AG09319 (cell line): Measurements from ENCODE around the gene SEC24D.

ENCODE experiments used
- DNase-seq: peaks from one replicate; pipeline ENCODE4 v3.0.0-alpha.2; 2010; ENCODE audit warnings: low read depth; ENCODE audit errors: extremely low read depth
- TF ChIP-seq, protein P1 (sequence below): IDR thresholded peaks from 2 replicates; pipeline ENCODE4 v1.5.1; 2011; ENCODE audit warnings: low read depth, mild to moderate bottlenecking, inconsistent platforms, low read length, moderate library complexity

SEC24D gene

DNA sequence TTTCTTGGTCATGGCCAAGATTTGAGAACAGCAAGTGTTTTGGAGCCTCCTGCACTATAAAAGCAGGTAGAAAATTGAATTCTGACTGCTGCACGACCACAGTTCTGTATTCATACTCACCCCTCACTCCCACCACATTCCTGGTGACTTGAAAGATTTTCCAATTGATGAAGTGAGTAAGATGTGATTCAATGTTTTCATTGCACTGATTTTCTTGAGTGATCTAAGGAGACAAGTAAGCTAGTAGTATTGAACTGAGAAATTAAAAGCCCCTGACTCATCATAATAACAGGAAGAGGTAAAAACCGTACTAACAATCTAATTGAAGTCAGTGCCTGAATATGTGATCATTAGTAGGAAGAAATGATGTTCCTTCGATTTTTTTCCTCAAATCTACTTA is 6.1 kb upstream of the SEC24D start:
- DNase-seq = no peak
- TF ChIP-seq, protein P1, sequence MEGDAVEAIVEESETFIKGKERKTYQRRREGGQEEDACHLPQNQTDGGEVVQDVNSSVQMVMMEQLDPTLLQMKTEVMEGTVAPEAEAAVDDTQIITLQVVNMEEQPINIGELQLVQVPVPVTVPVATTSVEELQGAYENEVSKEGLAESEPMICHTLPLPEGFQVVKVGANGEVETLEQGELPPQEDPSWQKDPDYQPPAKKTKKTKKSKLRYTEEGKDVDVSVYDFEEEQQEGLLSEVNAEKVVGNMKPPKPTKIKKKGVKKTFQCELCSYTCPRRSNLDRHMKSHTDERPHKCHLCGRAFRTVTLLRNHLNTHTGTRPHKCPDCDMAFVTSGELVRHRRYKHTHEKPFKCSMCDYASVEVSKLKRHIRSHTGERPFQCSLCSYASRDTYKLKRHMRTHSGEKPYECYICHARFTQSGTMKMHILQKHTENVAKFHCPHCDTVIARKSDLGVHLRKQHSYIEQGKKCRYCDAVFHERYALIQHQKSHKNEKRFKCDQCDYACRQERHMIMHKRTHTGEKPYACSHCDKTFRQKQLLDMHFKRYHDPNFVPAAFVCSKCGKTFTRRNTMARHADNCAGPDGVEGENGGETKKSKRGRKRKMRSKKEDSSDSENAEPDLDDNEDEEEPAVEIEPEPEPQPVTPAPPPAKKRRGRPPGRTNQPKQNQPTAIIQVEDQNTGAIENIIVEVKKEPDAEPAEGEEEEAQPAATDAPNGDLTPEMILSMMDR = no peak

DNA sequence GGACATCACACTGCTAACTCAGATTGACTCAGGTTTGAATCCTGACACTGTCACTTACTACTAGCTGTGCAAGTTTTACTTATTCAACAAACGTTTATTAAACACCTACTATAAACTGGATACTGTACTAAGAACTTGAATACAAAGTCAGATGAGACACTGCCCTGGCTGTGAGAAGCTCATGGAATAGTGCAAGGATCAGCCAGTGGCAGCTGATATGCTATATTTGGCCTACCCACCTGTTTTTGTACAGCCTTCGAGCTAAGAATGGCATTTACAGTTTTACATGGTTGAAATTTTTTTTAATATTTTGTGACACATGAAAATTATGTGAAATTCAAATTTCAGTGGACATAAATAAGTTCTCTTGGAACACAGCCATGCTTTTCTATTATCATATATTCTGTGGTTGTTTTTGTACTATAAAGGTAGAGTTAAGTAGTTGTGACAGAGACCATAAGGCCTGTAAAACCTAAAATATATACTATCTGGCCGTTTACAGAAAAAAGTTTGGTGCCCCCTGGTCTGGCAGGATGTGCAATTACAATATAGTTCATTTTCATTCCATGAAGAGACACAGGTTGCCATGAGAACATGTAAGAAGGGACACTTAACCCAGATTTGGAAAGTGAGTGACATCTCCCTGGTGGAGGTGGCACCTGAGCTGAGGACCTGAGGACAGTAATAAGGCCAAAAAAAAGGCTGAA is 3.4 kb upstream of the SEC24D start:
- TF ChIP-seq, protein P1 = no peak
- no peak for DNase-seq

DNA sequence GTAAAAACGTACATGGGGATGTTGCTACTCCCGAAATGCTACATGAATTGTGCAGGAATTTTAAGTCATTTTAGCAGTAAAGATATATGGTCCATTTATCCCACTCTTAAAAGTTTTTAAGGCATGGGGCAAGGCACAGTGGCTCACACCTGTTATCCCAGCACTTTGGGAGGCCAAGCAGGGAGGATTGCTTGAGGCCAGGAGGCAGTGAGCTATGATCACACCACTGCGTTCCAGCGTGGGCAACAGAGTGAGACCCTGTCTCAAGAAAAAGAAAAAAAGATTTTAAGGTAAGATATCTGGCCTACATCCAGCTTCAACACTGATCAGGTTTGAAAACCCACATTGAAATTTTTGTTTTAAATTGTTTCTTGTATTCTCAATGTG is 1.2 kb upstream of the SEC24D start:
- no peak for DNase-seq
- TF ChIP-seq, protein P1 = no peak

DNA sequence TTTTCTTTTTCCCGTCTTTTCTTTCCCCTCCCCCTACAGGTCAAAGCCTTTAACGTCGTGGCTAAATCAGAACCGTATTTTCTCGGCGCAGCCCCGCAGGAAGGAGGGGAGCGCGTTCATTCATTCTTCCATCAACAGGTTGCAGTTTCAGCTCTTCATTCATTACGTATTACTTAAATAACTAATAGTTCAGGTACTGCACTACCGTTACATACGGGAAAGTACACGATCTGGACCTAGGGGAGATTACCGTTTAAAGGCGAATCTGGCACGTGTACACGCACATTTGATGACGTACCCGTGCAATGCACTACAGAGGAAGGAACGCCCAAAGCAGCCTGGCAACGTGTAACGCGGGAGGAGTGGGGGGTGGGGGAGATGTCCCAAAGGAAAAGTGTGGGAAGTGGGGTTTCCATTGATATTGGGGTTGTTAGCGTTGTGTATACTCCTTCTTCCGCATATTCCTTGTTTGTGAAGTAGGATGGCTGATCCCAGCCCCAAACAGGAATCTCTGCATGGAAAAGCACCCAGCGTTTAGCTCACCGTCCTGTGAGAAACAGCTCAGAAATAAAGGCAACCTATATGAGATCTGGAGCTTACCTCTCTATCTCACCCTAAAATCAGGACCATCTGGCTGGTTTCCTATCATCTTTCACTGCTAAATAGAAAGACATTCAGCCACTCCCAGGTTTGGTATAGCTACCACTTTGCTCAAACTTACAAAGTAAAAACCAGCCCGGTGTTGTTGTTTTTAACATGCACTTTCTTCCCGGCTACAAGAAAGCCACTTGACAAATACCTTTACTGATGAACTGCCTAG is 585 bp upstream of the SEC24D start:
- TF ChIP-seq, protein P1 = no peak

DNA sequence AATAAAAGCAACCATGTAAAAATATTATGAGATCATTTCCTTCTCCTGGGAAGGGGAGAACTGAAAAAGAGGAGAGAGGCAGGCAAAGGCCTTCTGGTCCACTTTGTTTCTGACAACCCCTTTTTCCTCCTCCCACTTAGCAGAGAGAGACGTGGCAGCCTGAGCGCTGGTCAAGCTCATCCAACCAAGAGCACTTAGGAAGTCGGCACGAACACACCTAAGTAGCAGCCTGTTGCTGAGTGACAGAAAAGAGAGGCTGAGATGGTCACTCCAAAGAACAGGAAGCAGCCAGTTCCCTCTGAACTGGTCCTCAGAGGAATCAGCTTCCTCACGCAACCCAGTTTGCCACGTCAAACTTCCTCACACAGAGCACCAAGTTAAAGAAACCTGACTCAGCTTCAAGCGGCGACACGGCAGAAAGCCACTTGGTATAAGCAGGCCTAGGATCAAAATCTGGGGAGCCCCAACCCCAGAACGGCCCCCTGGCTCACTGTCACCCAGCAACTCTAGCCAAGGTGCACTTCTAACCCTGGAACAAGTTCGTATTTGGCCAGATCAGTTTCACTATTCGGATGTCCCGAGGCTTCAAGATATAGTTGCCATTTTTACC is 861 bp downstream of the SEC24D start:
- TF ChIP-seq, protein P1 = no peak
- peak; percentile 78 for DNase-seq

More for the DNA sequence above, 585 bp upstream of the SEC24D start:
- peak; percentile 30 for DNase-seq

DNA sequence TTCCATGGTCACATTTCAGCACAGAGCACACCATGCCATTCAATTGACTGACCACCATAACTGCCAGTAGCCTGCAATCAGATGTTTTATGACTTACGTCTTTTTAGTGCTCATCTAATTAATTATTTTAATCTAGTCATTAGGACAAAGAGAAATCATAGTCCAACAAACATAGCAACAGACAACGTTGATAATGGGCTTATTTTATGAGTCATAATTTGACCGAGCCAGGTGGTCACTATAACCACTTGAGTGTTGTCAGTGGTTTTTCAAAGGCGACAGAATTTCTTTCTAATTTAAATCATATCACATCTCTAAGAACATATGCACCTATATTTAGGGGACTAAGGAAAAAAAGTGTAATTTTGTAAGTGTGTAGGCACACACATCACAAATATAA is 1.9 kb downstream of the SEC24D start:
- TF ChIP-seq, protein P1 = no peak
- no peak for DNase-seq
